GM19455 (cell line): ENCODE results near the gene RFTN2.
"Not testable (repeated sequence)": the region's sequence is repeated elsewhere in the genome, so short reads cannot be mapped to it uniquely, and the experiment has no call there.

Source experiments
- ATAC-seq: cut with Tn5 transposase; IDR thresholded peaks from one replicate; pipeline ENCODE4 v1.9.1; 2021; ENCODE audit not compliant: unreplicated experiment

Gene RFTN2, protein sequence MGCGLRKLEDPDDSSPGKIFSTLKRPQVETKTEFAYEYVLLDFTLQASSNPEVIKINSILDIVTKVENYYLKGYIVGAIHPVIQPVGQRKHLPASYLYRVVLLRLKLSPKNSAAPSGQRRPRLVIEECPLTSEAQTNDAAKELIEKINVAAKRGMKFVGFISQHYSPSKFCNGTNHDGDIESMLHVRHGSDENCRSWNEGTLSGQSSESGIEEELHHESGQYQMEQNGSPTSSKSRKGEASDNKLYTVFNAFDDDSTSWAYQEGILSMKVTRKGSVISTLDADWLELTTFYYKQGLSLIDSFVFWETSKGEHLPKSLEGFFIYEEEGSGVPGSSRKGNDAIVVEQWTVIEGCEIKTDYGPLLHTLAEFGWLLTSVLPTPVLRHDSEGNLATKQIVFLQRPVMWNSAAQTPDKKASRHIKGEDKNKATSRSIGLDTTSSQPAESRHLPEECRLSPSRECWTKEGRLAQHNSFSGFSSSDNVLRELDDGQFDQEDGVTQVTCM

GRCh38 chr2:197675246-197675645 is at the start of gene RFTN2:
Gene RFTN2 (minus strand): TSS chr2:197675587. CDS start chr2:197675458, 129 bp downstream.
- no peak for ATAC-seq

GRCh38 chr2:197717863-197718262 is 42.5 kb upstream of the RFTN2 start:
- no peak for ATAC-seq

DNA sequence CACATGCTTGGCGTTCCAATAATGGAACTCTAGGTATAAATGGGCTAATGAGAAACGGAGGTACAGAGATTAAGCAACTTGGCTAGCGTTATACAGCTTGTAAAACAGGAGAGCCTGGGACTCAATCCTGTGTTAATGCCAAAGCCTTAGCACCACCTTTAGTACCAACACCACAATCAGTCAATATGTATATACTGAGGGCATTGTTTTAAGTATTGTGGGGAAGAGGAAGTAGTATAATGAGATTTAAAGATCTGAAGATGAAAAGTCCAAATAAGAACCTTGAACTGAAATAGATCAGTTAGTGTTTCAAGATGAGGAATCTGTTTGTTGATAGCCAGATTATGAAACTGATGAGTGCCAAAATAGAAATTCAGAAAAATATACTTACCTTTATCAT is 37.9 kb upstream of the RFTN2 start:
- no peak for ATAC-seq

GRCh38 chr2:197711578-197711977 is 36.2 kb upstream of the RFTN2 start:
- ATAC-seq = no peak

- ATAC-seq = peak; percentile 69
Observed at GRCh38 chr2:197710424-197711042, 35.1 kb upstream of the RFTN2 start.

GRCh38 chr2:197709140-197709539 is 33.8 kb upstream of the RFTN2 start:
- not testable (repeated sequence) for ATAC-seq

- no peak for ATAC-seq
Observed at GRCh38 chr2:197708331-197708730, 32.9 kb upstream of the RFTN2 start.

- no peak for ATAC-seq
Observed at GRCh38 chr2:197707316-197708213, 32.2 kb upstream of the RFTN2 start.

DNA sequence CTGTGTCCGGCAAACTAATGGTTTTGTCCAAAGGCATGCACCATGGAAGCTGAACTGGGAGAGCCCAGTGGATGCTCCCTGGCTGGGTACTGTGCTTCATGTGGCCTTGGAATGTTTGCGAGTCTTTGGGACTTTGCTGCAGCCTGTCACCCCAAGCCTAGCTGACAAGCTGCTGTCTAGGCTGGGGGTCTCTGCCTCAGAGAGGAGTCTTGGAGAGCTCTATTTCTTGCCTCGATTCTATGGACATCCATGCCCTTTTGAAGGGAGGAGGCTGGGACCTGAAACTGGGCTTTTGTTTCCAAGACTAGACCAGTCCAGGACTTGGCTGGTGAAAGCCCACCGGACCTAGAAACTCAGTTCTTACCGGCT is 31.4 kb upstream of the RFTN2 start:
- no peak for ATAC-seq

- ATAC-seq = no peak
Observed at GRCh38 chr2:197705912-197706838, 30.8 kb upstream of the RFTN2 start.

- peak; percentile 81 for ATAC-seq
Observed at GRCh38 chr2:197705121-197705911, 29.9 kb upstream of the RFTN2 start, which contains the start of gene MARS2. Gene MARS2 (plus strand): TSS chr2:197705369. CDS start chr2:197705406, 37 bp downstream.

GRCh38 chr2:197704434-197705120 is 29.2 kb upstream of the RFTN2 start:
- ATAC-seq = peak; percentile 36

GRCh38 chr2:197700960-197701359 is 25.6 kb upstream of the RFTN2 start:
- no peak for ATAC-seq

GRCh38 chr2:197699724-197700123 is 24.3 kb upstream of the RFTN2 start:
- ATAC-seq = not testable (repeated sequence)

- not testable (repeated sequence) for ATAC-seq
Observed at GRCh38 chr2:197696571-197696970, 21.2 kb upstream of the RFTN2 start.

DNA sequence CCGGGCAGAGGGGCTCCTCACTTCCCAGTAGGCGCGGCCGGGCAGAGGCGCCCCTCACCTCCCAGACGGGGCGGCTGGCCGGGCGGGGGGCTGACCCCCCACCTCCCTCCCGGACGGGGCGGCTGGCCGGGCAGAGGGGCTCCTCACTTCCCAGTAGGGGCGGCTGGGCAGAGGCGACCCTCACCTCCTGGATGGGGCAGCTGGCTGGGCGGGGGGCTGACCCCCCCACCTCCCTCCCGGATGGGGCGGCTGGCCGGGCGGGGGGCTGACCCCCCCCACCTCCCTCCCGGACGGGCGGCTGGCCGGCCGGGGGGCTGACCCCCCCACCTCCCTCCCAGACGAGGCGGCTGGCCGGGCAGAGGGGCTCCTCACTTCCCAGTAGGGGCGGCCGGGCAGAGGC is 20.6 kb upstream of the RFTN2 start:
- ATAC-seq = not testable (repeated sequence)

DNA sequence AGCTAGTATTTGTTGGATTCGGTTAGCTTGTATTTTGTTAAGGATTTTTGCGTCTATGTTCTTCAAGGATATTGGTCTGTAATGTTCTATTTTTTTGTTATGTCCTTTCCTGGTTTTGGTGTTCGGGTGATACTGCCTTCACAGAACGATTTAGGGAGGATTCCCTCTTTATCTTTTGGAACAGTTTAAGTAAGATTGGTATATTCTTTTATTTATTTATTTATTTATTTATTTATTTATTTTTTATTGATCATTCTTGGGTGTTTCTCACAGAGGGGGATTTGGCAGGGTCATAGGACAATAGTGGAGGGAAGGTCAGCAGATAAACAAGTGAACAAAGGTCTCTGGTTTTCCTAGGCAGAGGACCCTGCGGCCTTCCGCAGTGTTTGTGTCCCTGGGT is 19.8 kb upstream of the RFTN2 start:
- not testable (repeated sequence) for ATAC-seq

- no peak for ATAC-seq
Observed at GRCh38 chr2:197677483-197677882, 2.1 kb upstream of the RFTN2 start.

- no peak for ATAC-seq
Observed at GRCh38 chr2:197677056-197677455, 1.7 kb upstream of the RFTN2 start.
